AG20443 (cell line): ENCODE data around the gene HPCAL1.

Experiments
- DNase-seq: peaks from one replicate; pipeline ENCODE4 v3.0.0; 2012; ENCODE audit warnings: low spot score, mixed read lengths

HPCAL1 gene

GRCh38 chr2:10466801-10467200, 164.1 kb downstream of the HPCAL1 start:
- no peak for DNase-seq

GRCh38 chr2:10467401-10467800, 164.7 kb downstream of the HPCAL1 start:
- no peak for DNase-seq

- DNase-seq, result no peak
Measured at GRCh38 chr2:10469301-10469700, 166.6 kb downstream of the HPCAL1 start.

- no peak for DNase-seq
Measured at GRCh38 chr2:10469955-10470608, 167.4 kb downstream of the HPCAL1 start.

- DNase-seq, result no peak
Measured at GRCh38 chr2:10471046-10471571, 168.4 kb downstream of the HPCAL1 start.

- no peak for DNase-seq
Measured at GRCh38 chr2:10471955-10472354, 169.3 kb downstream of the HPCAL1 start.

- DNase-seq, result no peak
Measured at GRCh38 chr2:10473121-10473756, 170.5 kb downstream of the HPCAL1 start.

- DNase-seq, result no peak
Measured at GRCh38 chr2:10475221-10475722, 172.6 kb downstream of the HPCAL1 start.

GRCh38 chr2:10475811-10476660, 173.3 kb downstream of the HPCAL1 start:
- DNase-seq, result no peak

- DNase-seq, result no peak
Measured at GRCh38 chr2:10476723-10477442, 174.2 kb downstream of the HPCAL1 start.
